Stimulated activated CD8-positive, alpha-beta memory T cell treated with anti-CD3 and anti-CD28 coated beads, Interleukin-12 subunit alpha, Interleukin-12 subunit beta, amount 100 ng/mL, for 4 hours (primary cell): ENCODE results near the gene PEX14.

Experiments
- DNase-seq: peaks from one replicate; pipeline ENCODE4 v3.0.0-alpha.2; 2020; ENCODE audit warnings: low read depth

Gene PEX14

GRCh38 chr1:10667861-10668761 lies 193.4 kb downstream of the PEX14 start:
- no peak for DNase-seq

GRCh38 chr1:10669570-10669969 lies 194.8 kb downstream of the PEX14 start:
- DNase-seq, result no peak

GRCh38 chr1:10670190-10670589 lies 195.4 kb downstream of the PEX14 start:
- no peak for DNase-seq

GRCh38 chr1:10671090-10671489 lies 196.3 kb downstream of the PEX14 start:
- DNase-seq, result no peak

DNA sequence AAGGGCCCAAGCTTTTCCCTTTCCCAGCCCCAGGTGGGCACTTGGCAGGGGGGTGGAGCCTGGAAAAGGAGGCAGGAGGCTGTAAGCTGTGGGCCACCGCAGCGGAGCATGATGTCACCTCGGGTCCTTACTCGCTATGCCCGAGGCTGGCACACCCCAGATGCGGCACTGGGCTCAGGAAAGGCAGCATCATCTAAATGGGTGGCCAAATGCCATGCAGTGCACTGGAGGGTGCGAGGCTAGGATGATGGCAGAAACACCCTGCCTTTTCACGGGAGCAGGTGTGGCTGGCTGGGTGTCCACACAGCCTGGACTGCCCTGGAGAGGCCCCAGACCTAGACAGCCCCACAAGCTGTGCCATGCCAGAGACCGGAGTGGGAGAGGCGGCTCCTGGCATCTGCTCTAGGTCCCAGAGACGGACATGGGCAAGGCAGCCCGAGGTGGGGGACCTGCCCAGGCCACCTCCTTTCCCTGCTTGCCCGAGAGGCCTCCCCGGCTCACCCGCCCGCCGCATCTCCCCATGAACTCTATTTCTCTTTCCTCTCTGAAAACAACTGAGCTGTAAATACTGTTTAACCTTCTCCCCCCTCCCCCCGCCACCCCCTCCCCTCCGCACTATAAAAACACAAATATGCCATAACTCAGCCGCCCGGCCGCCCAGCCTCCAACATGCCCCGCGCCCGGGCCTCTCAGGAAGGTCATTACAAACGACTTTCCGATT lies 197.0 kb downstream of the PEX14 start:
- no peak for DNase-seq

- DNase-seq, result no peak
Measured at GRCh38 chr1:10672343-10673050, 197.7 kb downstream of the PEX14 start.

DNA sequence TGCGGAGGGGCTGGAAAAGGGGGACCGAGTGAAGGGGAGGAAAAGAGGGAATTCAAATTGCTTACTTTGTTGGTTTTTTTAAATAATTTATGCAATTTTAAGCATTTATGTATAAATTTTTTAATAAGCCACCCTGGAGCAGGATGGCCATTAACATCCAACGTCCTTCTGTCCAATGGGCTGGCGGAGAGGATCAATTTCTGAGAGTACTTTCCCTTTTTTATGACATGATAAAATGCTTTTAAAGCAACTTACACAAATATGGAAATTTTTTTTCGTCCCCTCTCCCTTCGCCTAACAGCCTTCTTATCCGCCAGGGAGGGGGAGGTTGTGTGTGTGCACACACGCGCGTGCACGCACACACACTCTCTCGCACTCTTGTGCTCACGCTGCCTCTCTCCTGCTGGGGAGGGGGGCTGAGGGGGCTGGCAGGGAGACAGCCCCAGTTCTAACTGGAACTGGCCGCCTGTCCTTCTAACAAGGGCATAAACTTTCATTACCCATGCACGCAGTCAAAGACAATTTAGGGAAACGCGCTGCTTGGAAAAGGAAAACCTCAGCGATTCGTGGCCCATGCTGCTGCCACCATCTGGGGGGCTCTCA lies 198.5 kb downstream of the PEX14 start:
- DNase-seq, result no peak

DNA sequence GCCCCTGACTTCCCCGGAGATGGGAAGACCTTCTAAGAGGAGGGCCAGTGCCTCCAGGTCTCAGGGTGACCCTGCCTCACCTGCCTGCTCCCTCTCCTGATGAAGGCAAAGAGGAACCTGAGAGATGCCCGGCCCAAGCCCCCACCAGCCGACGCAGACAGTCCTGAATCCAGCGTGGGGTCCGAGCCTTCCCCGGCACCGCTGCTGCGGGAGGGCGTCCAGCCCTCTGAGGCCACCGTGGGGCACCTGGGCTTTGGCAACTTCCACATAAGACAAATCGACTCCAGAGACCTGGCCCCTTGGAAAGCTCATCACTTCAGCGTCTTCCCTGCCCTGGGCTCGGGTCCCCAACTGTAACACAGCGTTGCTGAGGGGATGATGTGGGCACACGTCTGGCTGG lies 199.5 kb downstream of the PEX14 start:
- no peak for DNase-seq

DNA sequence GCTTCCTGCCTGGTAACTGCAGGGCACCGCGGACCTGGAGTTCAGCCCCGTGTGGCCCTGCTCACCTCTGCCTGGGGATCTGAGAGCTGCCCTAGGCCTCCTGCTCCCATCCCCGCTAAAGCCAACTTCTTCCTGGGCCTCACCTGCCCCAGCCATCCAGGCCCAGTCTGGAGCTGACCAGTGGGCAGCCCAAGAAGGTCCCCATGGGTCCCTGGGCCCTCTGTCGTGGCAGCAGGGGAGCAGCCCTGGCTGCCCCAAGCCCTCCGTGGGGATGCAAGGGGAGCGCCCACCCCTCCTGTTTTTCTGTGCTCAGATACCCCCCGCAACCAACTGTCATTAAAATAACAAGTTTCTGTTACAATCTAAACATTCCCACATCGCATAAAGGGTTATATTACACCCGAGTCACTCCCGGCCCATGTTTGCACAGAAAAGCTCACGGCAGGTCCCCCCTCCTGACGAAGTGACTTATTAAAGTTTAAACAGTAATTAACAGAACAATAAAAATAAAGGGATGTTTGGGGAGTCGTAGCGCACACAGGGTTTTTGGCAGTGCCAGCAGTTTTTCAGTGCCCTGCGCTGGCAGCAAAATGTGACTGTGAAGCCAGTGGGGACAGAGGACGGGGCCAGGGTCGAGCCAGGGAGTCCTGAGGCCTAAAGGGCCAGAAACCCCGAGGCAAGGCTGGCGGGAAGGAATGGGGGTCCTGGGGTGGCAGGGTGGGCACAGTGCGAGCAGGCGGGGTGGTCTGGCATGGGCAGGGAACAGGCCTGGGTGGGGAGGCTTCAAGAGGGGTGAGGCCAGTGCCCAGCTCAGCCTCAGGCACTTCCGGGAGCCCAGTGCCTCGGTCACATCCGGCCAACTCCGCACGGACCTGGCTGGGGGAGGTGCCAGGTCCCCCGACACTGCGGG lies 200.2 kb downstream of the PEX14 start:
- no peak for DNase-seq

DNA sequence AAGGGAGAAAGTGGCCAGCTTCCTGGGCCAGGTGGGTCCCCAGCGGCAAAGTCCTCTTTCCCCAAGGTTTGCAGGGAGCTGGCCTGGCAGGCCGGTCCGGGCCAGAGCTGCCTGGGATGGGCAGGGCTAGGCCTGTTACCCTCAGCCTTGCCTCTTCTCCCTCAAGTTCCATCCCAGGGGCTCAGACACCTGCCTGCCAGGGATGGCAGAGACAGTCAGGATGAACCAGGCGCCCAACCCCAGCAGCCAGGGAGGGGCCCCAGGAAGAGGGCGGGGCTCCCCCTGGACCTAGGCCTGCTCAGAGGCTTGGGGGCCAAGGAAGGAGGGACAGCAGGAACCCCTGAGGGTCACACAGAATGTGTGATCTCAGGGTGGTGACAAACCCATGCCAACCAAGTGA lies 201.1 kb downstream of the PEX14 start:
- no peak for DNase-seq

DNA sequence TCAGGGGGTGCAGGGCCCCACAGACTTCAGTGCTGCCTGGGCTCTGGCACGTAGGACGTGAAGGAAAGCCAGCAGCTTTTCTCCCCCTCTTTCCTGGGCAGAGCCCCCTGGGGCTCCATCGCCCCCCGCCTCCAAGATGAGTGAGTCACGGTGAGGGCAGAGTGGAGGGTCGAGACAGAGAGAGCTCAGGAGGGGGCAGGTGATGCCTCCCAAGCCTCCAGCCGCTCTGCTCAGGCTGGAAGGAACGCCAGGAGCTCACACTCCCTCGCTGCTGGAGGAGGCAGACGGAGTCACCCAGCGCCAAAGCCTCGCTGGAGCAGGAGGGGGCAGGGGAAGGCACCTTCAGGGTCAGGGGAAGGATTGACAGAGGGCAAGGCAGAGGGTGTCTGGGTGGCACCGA lies 202.2 kb downstream of the PEX14 start:
- no peak for DNase-seq

DNA sequence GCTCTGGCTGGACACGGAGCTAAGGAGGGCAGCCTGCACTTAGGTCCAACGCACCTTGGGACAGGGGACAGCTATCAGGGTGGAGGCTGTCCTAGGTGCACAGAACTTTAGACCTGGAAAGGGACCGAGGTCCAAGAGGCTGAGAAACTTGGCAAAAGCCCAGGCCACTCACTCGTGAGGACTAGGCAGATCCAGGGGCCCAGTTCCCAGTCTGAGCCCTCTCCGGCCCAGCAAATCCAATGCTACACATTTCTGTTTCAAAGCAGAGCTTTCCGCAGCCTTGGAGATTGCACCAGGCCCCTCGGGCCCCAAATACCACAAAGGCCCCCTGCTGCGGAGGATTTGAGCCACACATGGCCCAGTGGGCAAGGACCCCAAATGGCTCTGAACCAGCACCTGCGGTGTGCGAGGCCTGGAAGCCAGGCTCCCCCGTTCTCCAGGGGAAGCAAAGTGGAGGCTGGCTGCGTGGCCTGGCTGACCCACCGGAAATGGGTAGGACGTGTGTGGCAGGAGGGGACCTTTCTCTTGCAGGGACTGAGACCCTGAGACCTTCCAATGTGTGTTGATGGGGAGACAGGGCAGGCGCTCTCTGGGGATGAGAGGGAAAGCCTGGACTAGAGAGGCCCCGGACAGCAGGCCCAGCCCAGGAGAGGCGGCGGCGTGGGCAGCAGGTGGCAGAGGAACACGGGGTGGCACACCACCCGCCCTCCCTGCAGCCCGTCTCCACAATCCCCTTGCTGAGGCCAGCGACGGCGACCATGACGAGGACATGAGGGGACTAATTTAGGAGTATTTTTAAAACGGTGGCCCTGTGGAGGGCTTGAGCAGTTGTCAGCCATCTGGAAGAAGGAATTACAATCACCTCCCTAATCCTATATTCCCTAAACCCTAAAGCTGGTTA lies 203.0 kb downstream of the PEX14 start:
- DNase-seq, result no peak

GRCh38 chr1:10678402-10678801 lies 203.7 kb downstream of the PEX14 start:
- DNase-seq, result no peak

DNA sequence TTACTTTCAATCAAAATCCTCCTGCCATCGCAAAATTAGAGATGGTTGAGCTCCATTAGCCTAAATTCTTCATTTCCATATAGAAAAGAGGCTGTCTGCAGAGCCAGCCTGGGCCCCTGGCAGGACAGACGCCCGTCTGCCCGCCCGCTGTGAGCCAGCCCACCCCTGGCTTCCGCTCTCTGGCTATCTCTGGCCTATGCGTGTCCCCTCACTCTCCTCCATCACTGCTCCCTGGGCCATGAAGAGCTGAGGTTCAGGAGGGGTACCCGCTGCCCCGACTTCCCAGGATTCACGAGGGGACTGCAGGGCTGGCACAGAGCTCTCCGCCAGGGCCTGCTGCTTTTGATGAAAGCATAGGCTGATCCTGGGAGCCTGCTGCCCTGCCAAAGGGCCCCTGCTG lies 204.1 kb downstream of the PEX14 start:
- DNase-seq, result no peak

GRCh38 chr1:10679496-10680220 lies 204.9 kb downstream of the PEX14 start:
- no peak for DNase-seq
